ENCODE results near the gene ZBTB7C. TPM values are rescaled to one million over a fixed set of nuclear protein-coding genes. Genes with fewer than 3 reads are reported as not detected.

Gene ZBTB7C
- total and polyA plus RNA-seq, 10 of the 15 experiments (the other 5 are each of a cell fraction or from before 2014, with no cell fraction given) = under 0.01 to 0.08 (median 0.01) TPM; not detected in 7

DNA sequence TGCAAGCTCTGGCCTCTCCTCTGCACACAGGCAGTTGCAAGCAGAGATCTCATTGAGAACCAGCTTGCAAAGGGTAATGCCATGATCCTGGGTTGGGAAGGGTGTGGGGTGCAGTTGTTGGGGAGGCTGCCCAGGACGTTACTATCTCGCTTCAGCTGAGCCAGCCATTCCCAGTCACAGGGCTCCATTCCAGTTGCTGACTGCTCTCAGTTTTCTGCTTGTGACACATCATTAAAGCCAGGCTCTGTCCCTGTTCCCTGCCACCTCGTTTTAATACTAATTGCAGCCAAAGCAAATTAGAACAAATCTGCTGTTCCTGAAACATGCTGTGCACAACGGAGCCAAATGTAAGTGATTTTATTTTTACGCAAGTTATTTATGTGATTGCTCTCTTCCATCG is 416.2 kb downstream of the ZBTB7C start (continued):
- TF ChIP-seq HDAC2 (IDR thresholded peaks at IDR 0.05) = no peak

DNA sequence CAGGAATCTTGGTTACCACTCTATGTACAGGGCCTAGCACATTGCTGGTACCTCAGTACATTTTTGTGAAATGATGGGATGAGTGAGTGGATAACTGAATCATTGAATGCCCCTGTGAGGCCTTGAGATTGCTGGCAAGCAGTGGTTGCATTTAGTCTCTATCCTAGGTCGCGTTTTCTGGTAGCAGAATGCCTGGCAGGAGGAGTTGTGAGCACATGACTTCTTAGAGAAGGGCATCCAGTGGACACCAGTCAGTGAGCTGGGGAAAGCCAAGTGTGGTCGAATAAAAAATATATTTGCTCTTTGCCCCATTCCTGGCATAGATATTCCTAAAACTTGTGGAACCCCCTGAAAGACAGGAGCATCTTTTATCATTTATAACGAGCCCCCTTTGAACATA is 416.9 kb downstream of the ZBTB7C start:
- POLR2A ChIA-PET = no interaction called here
- H4K20me1 ChIP-seq (ENCODE audit: control insufficient read depth, insufficient read depth) = no peaks in the 10 kb centered on the region
- intact Hi-C loops (cut with micrococcal nuclease; ENCODE audit: unreplicated experiment) = no loop called here
- DNase-seq (ENCODE audit: low read depth, low spot score) = no peak
- H3K4me1 ChIP-seq (ENCODE audit: control insufficient read depth, insufficient read depth, low read length) = no peaks in the 10 kb centered on the region
- no peaks in the 10 kb centered on the region for H3K79me2 ChIP-seq (ENCODE audit: control insufficient read depth, insufficient read depth, low read length)
- SMC1A ChIA-PET (ENCODE audit: uncharacterized antibody, unreplicated experiment) = no interaction called here
- no peak overlapping the region for H3K4me2 ChIP-seq (ENCODE audit: control insufficient read depth, insufficient read depth)
- no peak overlapping the region for H3K4me3 ChIP-seq
- in situ Hi-C loops (cut with MboI) = no loop called here
- no peak for FAIRE-seq
- RAD21 ChIA-PET (ENCODE audit: unreplicated experiment) = no interaction called here
- no peak overlapping the region for H2AFZ ChIP-seq (ENCODE audit: control insufficient read depth, low read depth, low read length)
- ATAC-seq = no peak
- CTCF ChIA-PET = no interaction called here
- TF ChIP-seq STAT3 (IDR thresholded peaks at IDR 0.05; ENCODE audit: low read depth, low read length) = no peak
- TF ChIP-seq, protein P1, sequence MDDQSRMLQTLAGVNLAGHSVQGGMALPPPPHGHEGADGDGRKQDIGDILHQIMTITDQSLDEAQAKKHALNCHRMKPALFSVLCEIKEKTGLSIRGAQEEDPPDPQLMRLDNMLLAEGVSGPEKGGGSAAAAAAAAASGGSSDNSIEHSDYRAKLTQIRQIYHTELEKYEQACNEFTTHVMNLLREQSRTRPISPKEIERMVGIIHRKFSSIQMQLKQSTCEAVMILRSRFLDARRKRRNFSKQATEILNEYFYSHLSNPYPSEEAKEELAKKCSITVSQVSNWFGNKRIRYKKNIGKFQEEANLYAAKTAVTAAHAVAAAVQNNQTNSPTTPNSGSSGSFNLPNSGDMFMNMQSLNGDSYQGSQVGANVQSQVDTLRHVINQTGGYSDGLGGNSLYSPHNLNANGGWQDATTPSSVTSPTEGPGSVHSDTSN (IDR thresholded peaks at IDR 0.05; ENCODE audit: insufficient replicate concordance, low read depth, low read length) = no peak
- TF ChIP-seq USF1 (IDR thresholded peaks at IDR 0.05; ENCODE audit: borderline replicate concordance, extremely low read length, insufficient read depth, low read depth, low read length) = no peak
- TF ChIP-seq, protein P2, sequence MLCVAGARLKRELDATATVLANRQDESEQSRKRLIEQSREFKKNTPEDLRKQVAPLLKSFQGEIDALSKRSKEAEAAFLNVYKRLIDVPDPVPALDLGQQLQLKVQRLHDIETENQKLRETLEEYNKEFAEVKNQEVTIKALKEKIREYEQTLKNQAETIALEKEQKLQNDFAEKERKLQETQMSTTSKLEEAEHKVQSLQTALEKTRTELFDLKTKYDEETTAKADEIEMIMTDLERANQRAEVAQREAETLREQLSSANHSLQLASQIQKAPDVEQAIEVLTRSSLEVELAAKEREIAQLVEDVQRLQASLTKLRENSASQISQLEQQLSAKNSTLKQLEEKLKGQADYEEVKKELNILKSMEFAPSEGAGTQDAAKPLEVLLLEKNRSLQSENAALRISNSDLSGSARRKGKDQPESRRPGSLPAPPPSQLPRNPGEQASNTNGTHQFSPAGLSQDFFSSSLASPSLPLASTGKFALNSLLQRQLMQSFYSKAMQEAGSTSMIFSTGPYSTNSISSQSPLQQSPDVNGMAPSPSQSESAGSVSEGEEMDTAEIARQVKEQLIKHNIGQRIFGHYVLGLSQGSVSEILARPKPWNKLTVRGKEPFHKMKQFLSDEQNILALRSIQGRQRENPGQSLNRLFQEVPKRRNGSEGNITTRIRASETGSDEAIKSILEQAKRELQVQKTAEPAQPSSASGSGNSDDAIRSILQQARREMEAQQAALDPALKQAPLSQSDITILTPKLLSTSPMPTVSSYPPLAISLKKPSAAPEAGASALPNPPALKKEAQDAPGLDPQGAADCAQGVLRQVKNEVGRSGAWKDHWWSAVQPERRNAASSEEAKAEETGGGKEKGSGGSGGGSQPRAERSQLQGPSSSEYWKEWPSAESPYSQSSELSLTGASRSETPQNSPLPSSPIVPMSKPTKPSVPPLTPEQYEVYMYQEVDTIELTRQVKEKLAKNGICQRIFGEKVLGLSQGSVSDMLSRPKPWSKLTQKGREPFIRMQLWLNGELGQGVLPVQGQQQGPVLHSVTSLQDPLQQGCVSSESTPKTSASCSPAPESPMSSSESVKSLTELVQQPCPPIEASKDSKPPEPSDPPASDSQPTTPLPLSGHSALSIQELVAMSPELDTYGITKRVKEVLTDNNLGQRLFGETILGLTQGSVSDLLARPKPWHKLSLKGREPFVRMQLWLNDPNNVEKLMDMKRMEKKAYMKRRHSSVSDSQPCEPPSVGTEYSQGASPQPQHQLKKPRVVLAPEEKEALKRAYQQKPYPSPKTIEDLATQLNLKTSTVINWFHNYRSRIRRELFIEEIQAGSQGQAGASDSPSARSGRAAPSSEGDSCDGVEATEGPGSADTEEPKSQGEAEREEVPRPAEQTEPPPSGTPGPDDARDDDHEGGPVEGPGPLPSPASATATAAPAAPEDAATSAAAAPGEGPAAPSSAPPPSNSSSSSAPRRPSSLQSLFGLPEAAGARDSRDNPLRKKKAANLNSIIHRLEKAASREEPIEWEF (IDR thresholded peaks at IDR 0.05; ENCODE audit: insufficient replicate concordance, low read depth, low read length) = no peak
- H3K27me3 ChIP-seq (replicated peaks in 1 of 2; ENCODE audit: control insufficient read depth in 2 of 2, insufficient read depth in 2 of 2, low read length in 1 of 2) = peaks cover 0 to 4% of the 10 kb centered on the region in 2 experiments; a peak in 2 of 4 replicates
- peaks cover 1% of the 10 kb centered on the region; the same call in 1 of the 3 replicates for H3K9me3 ChIP-seq (replicated peaks; ENCODE audit: control insufficient read depth, insufficient read depth, low read length)
- no peaks in the 10 kb centered on the region for H3K36me3 ChIP-seq (ENCODE audit: control insufficient read depth in 2 of 2, insufficient read depth in 2 of 2, low read length in 1 of 2)
- 0% methylated on average over 4 of the region's 4 CpGs for WGBS (ENCODE audit: insufficient coverage, insufficient replicate concordance, low lambda C conversion rate, missing lambda C conversion rate)
- no peak overlapping the region for H3K9ac ChIP-seq (ENCODE audit: control insufficient read depth, insufficient read depth, low read length)
- no TSS peak for BruUV-seq (replicated peaks)
- H3K27ac ChIP-seq (ENCODE audit: control insufficient read depth, insufficient read depth) = no peak overlapping the region

All from GM12878 (cell line).